ENCODE data around the gene MCC.

- TF ChIP-seq CTCF (IDR thresholded peaks at IDR 0.05) = no peak
- no peak for TF ChIP-seq EZH2 (IDR thresholded peaks at IDR 0.05; ENCODE audit: borderline replicate concordance, insufficient read depth, low read depth, low read length, poor library complexity, severe bottlenecking)
These were observed 379.8 kb downstream of the MCC start for GRCh38 chr5:113108485-113108884.

All from B cell (primary cell).